ENCODE data around the gene TMEM26. TPM values are rescaled to one million over a fixed set of nuclear protein-coding genes. Genes with fewer than 3 reads are reported as not detected.

The TMEM26 gene
- total RNA-seq, 1 donor from 2014 or later, result 0.18 TPM

DNA sequence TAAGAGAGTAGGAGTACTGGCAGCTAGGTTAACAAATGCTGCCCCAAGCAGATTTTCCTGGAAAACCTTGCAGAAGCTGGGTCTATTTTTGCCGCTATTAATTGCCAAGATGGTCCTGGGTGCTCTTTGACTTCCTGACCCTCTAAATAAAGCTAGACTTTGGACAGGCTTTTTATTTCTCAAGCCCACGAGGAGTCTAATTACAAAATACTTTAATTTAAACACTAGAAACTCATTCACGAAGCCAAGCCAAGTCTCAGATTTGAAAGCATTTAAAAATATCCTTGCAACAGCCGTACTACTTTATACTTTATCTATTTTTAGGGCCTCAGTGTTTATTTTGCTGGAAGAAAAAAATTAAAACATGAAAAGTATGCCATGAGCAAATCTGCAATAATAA lies 45.1 kb downstream of the TMEM26 start:
- FAIRE-seq (no peak), DNase-seq (ENCODE audit: low read depth) (no peak)
- no peak overlapping the region for H3K27ac Mint-ChIP-seq (ENCODE audit: unreplicated experiment)

DNA sequence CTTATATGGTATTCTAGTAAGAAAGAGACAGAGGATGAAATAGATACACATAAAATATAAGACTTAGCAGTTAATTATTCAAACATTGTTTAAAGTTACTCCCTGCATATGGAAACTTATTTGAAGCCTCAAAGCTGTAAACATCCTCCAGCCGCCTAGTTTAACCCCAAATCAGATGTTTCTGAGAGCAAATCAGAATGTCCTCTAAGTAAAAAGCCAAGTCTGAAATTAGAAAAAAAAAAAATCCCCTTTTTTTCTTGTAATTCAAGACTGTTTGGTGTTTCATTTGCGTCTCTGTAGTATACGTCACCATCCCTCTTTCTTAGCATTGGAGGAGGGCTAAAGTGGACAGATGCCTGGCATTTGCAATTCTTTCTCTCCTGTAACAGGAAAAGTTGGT lies 46.4 kb downstream of the TMEM26 start:
- Histone ChIP-seq H4K20me1 (ENCODE audit: insufficient read depth, low read length) (no peaks in the 10 kb centered on the region), H3K4me2 (ENCODE audit: low read length) (no peak overlapping the region), H2AFZ (ENCODE audit: low read depth, low read length) (no peak overlapping the region), H3K36me3 (ENCODE audit: insufficient read depth, low read length) (no peaks in the 10 kb centered on the region), H3K27me3 (ENCODE audit: insufficient read depth, low read length) (no peaks in the 10 kb centered on the region), H3K9ac (ENCODE audit: low read length) (no peak overlapping the region), H3K79me2 (ENCODE audit: insufficient read depth, low read length) (no peaks in the 10 kb centered on the region), H3K4me3 (ENCODE audit: insufficient read depth, low read depth, low read length) (no peak overlapping the region), H3K27ac (ENCODE audit: low read depth, low read length) (no peak overlapping the region), H3K9me3 (ENCODE audit: insufficient read depth, low read depth, low read length) (no peaks in the 10 kb centered on the region), H3K4me1 (ENCODE audit: insufficient read depth, low read length) (peaks cover 9% of the 10 kb centered on the region)
- FAIRE-seq (no peak), DNase-seq (ENCODE audit: low read depth) (no peak)
- peaks cover 5% of the 10 kb centered on the region for H3K4me1 Mint-ChIP-seq (ENCODE audit: low read depth, unreplicated experiment)
- H3K27me3 Mint-ChIP-seq (ENCODE audit: low read depth, unreplicated experiment), result no peaks in the 10 kb centered on the region
- no peak overlapping the region for H3K4me3 Mint-ChIP-seq (ENCODE audit: unreplicated experiment)
- no peaks in the 10 kb centered on the region for H3K36me3 Mint-ChIP-seq (ENCODE audit: low read depth, unreplicated experiment)
- TF ChIP-seq EZH2 (IDR thresholded peaks at IDR 0.05; ENCODE audit: insufficient read depth, low read length) (no peak), CTCF (IDR thresholded peaks at IDR 0.05; ENCODE audit: insufficient read depth, low read depth, low read length) (no peak)
- no peak overlapping the region for H3K27ac Mint-ChIP-seq (ENCODE audit: unreplicated experiment)
- H3K9me3 Mint-ChIP-seq (ENCODE audit: unreplicated experiment), result no peaks in the 10 kb centered on the region

More for the DNA sequence above, 45.1 kb downstream of the TMEM26 start:
- H3K4me3 Mint-ChIP-seq (ENCODE audit: unreplicated experiment), result no peak overlapping the region
- Histone ChIP-seq H3K4me3 (ENCODE audit: insufficient read depth, low read depth, low read length) (no peak overlapping the region), H3K9ac (ENCODE audit: low read length) (no peak overlapping the region), H2AFZ (ENCODE audit: low read depth, low read length) (no peak overlapping the region), H3K9me3 (ENCODE audit: insufficient read depth, low read depth, low read length) (no peaks in the 10 kb centered on the region), H3K27ac (ENCODE audit: low read depth, low read length) (no peak overlapping the region), H4K20me1 (ENCODE audit: insufficient read depth, low read length) (no peaks in the 10 kb centered on the region), H3K27me3 (ENCODE audit: insufficient read depth, low read length) (no peaks in the 10 kb centered on the region), H3K4me2 (ENCODE audit: low read length) (no peak overlapping the region), H3K36me3 (ENCODE audit: insufficient read depth, low read length) (no peaks in the 10 kb centered on the region), H3K4me1 (ENCODE audit: insufficient read depth, low read length) (peaks cover 9% of the 10 kb centered on the region), H3K79me2 (ENCODE audit: insufficient read depth, low read length) (no peaks in the 10 kb centered on the region)
- TF ChIP-seq EZH2 (IDR thresholded peaks at IDR 0.05; ENCODE audit: insufficient read depth, low read length) (no peak), CTCF (IDR thresholded peaks at IDR 0.05; ENCODE audit: insufficient read depth, low read depth, low read length) (no peak)
- no peaks in the 10 kb centered on the region for H3K36me3 Mint-ChIP-seq (ENCODE audit: low read depth, unreplicated experiment)
- no peaks in the 10 kb centered on the region for H3K9me3 Mint-ChIP-seq (ENCODE audit: unreplicated experiment)
- H3K4me1 Mint-ChIP-seq (ENCODE audit: low read depth, unreplicated experiment), result peaks cover 5% of the 10 kb centered on the region
- no peaks in the 10 kb centered on the region for H3K27me3 Mint-ChIP-seq (ENCODE audit: low read depth, unreplicated experiment)

- Histone ChIP-seq H2AFZ (ENCODE audit: low read depth, low read length) (no peak overlapping the region), H3K27ac (ENCODE audit: low read depth, low read length) (no peak overlapping the region), H4K20me1 (ENCODE audit: insufficient read depth, low read length) (no peaks in the 10 kb centered on the region), H3K4me2 (ENCODE audit: low read length) (no peak overlapping the region), H3K27me3 (ENCODE audit: insufficient read depth, low read length) (no peaks in the 10 kb centered on the region), H3K9ac (ENCODE audit: low read length) (no peak overlapping the region), H3K4me3 (ENCODE audit: insufficient read depth, low read depth, low read length) (no peak overlapping the region), H3K9me3 (ENCODE audit: insufficient read depth, low read depth, low read length) (no peaks in the 10 kb centered on the region), H3K4me1 (ENCODE audit: insufficient read depth, low read length) (peaks cover 9% of the 10 kb centered on the region), H3K36me3 (ENCODE audit: insufficient read depth, low read length) (no peaks in the 10 kb centered on the region), H3K79me2 (ENCODE audit: insufficient read depth, low read length) (no peaks in the 10 kb centered on the region)
- no peak for FAIRE-seq
- Mint-ChIP-seq H3K4me3 (ENCODE audit: unreplicated experiment) (no peak overlapping the region), H3K9me3 (ENCODE audit: unreplicated experiment) (no peaks in the 10 kb centered on the region), H3K4me1 (ENCODE audit: low read depth, unreplicated experiment) (peaks cover 5% of the 10 kb centered on the region), H3K27ac (ENCODE audit: unreplicated experiment) (no peak overlapping the region), H3K36me3 (ENCODE audit: low read depth, unreplicated experiment) (no peaks in the 10 kb centered on the region), H3K27me3 (ENCODE audit: low read depth, unreplicated experiment) (no peaks in the 10 kb centered on the region)
- TF ChIP-seq EZH2 (IDR thresholded peaks at IDR 0.05; ENCODE audit: insufficient read depth, low read length), result no peak
- TF ChIP-seq CTCF (IDR thresholded peaks at IDR 0.05; ENCODE audit: insufficient read depth, low read depth, low read length), result no peak
- DNase-seq (ENCODE audit: low read depth), result no peak
Measured at GRCh38 chr10:61406242-61406641, 46.9 kb downstream of the TMEM26 start.
